RWPE1 (cell line): ENCODE results near the gene COPA.
"Not testable (repeated sequence)": the region's sequence is repeated elsewhere in the genome, so short reads cannot be mapped to it uniquely, and the experiment has no call there.

Experiments
- CTCF ChIA-PET: fragments of 350-600 bp; sonication (Branson Sonifier 250); formaldehyde crosslinking; extraction: SDS; loops from one replicate; lab custom pipeline; 2021; lab: Yijun Ruan, JAX
- POLR2A ChIA-PET: fragments of 400-600 bp; formaldehyde crosslinking; extraction: SDS; loops from one replicate; lab custom pipeline; 2020; ENCODE audit warnings: antibody characterized with exemption; ENCODE audit not compliant: low non-redundant PET; lab: Yijun Ruan, JAX
- DNase-seq: peaks from one replicate; pipeline ENCODE4 v3.0.0; 2012; ENCODE audit warnings: low spot score
- H3K27ac ChIP-seq: fragments of 450-650 bp; 2 replicates; pipeline ENCODE4 v1.5.1; 2017
- TF ChIP-seq, protein P1 (sequence below): fragments of 450-650 bp; conservative IDR thresholded peaks from 2 replicates; pipeline ENCODE4 v1.5.1; 2017; ENCODE audit warnings: low read depth, mild to moderate bottlenecking

Gene COPA

DNA sequence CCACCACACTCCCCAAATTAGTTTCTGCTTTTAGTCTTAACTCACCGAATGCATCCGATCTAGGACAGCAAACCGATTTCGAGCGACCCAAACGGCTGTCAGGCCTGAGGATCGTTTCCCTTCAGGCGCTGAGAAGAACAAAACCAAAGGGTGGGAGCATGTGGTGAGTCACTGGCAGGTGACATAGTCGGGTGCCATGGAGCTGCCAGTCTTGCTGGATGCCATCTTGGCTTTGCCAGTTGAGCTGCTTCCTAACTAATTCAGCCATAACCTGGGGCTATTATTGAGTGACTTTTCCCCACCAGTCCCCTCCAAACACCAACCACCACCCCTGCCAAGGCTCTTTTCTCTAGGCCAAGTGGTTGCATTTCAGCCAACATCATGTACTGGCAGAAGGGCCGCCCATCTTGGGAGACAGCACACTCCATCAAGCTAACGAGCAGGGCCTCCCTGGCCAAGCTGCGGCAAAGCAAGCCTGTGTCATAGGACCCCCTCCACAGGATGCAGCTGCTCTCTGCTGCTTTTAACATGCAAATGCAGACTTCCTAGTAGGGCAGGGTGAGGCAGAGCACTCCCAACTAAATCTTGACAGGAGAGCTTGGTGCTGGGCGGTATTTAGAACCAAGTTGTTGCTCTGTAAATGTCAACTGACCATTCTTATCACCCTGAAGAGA is 35.8 kb downstream of the COPA start:
- H3K27ac ChIP-seq: no peak overlapping the region
- POLR2A ChIA-PET: no interaction called here
- TF ChIP-seq, protein P1, sequence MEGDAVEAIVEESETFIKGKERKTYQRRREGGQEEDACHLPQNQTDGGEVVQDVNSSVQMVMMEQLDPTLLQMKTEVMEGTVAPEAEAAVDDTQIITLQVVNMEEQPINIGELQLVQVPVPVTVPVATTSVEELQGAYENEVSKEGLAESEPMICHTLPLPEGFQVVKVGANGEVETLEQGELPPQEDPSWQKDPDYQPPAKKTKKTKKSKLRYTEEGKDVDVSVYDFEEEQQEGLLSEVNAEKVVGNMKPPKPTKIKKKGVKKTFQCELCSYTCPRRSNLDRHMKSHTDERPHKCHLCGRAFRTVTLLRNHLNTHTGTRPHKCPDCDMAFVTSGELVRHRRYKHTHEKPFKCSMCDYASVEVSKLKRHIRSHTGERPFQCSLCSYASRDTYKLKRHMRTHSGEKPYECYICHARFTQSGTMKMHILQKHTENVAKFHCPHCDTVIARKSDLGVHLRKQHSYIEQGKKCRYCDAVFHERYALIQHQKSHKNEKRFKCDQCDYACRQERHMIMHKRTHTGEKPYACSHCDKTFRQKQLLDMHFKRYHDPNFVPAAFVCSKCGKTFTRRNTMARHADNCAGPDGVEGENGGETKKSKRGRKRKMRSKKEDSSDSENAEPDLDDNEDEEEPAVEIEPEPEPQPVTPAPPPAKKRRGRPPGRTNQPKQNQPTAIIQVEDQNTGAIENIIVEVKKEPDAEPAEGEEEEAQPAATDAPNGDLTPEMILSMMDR: no peak
- CTCF ChIA-PET: interaction anchor here (0.8 kb wide), 1 partner anchor 16 kb away, joined by 4 read pairs; no protein-coding TSS in a partner anchor
- no peak for DNase-seq

DNA sequence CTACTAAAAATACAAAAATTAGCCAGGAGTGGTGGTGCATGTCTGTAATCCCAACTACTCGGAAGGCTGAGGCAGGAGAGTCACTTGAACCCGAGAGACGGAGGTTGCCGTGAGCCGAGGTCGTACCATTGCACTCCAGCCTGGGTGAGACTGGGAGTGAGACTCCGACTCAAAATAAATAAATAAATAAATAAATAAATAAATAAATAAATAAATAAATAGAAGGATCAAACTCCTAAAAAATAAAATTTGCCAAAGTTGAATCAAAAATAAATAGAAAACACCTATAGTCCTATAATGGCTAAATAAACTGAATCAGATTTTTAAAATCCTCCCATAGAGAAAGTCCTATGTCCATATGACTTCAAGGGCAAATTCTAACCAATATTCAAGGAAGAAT is 42.9 kb downstream of the COPA start:
- TF ChIP-seq, protein P1: no peak
- CTCF ChIA-PET: interaction anchor here (1.6 kb wide), 1 partner anchor 9 kb away, joined by 6 read pairs; no protein-coding TSS in a partner anchor
- POLR2A ChIA-PET: no interaction called here
- no peak for DNase-seq
- no peak overlapping the region for H3K27ac ChIP-seq

DNA sequence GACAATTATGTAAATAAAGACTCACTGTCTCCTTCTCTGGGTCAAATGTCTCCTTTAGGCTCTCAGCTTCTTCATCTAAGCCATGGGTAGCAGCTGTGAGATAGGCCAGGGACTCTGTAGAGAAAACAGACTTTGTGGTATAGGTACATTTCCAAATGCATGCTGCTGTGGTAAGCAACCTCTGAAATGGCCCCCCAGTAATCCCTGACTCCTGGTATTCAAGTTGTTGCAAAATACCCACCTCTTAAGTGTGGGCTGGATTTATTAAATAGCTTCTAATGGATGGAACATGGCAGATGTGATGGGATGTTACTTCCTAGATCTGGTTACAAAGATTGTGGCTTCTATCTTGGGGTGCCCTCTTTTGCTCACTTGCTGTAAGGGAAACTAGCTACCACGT is 47.0 kb downstream of the COPA start:
- POLR2A ChIA-PET: no interaction called here

DNA sequence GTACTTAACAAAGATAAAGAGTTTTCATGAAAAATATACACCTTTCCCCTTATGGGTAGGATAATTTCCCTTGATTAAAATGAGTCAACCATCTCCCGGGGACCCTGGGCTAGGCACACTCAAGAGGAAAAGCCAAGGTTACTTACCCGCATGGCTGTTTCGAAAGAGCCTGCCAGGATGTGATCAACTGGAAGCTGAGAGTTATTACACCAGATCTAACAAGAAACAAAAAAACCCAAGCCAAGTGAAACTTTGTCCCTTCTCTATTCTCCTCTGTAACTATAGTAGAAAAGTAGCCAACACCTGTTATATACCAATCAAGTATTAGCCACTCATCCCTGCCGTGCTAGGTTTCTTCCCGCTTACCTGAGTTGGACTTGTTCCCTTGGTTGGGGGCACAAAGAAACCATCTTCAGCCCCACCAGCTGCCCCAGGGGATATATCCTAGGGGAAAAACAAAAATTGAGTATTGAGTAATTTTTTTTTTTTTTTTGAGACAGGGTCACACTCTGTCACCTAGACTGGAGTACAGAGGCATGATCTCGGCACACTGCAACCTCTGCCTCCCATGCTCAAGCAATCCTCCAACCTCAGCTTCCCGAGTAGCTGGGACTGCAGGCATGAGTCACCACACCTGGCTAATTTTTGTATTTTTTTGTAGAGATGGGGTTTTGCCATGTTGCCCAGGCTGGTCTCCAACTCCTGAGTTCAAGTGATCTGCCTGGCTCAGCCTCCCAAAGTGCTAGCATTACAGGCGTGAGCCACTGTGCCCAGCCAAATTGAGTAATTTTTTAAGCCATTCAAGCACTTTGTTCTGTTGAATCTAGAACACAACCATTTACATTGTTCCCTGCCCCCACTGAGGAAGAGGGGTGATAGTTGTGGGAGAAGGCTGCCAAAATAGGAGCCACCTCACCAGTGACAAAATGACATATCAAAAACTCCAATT is 49.8 kb downstream of the COPA start:
- H3K27ac ChIP-seq: no peak overlapping the region
- TF ChIP-seq, protein P1: no peak
- no peak for DNase-seq
- CTCF ChIA-PET: interaction anchor here (0.6 to 3.1 kb wide), 3 partner anchors 100 to 165 kb away, joined by 3 to 30 read pairs (median 4); no protein-coding TSS in a partner anchor
- POLR2A ChIA-PET: no interaction called here

More for the DNA sequence above, 47.0 kb downstream of the COPA start:
- TF ChIP-seq, protein P1: no peak
- CTCF ChIA-PET: no interaction called here
- H3K27ac ChIP-seq: no peak overlapping the region
- DNase-seq: no peak

DNA sequence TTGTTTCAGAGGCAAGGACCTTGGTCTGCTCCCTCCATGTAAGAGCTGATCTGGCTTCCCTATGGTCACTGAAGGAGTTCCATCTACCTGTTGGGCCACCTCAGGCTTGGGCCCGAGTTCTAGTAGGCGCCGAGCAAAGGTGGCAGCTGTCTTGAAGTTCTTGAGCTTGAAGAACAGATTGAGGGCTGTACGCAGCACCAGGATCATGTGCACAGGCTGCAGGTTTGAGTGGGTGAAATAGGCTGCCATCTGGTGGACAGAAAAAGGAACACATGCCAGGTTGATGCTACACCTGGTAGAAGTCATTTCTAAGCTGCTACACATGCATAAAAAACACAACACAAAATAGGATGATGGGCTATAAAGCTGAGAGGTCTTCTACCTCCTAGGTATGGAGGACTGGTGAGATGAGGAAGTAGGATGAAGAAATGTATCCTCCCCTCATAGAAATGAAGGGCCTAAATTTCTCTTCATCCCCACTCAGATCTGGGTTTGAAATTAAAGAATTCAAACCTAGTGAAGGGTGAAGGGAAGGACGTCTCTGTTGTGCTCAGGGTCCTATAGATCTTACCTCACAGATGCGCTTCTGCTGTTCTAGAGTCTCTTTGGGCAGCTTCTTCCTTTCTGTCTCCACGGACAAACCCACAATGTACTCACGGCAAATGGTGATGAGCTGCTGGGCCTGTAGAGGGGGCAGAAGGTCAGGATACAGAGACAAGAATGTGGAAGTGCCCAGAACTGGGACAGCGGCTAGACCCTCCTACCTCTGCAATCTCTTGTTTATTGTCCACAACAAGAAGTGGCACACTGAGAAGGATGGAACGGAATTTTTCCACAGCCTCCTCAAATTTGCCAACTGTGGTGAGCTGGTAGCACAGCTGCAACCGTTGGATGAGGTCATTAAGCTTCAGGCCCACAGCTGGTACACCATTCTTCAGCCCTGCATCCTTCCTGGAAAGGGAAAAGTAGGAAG is 51.5 kb downstream of the COPA start:
- CTCF ChIA-PET: interaction anchor here (0.5 to 3.1 kb wide), 38 partner anchors 8 to 1812 kb away, joined by 3 to 30 read pairs (median 4); partner anchors contain the start of gene IGSF8
- TF ChIP-seq, protein P1: peak; percentile 82
- POLR2A ChIA-PET: interaction anchor here (0.5 kb wide), 1 partner anchor 55 kb away, joined by 5 read pairs; no protein-coding TSS in a partner anchor
- DNase-seq: peak; percentile 71
- H3K27ac ChIP-seq: no peak overlapping the region

DNA sequence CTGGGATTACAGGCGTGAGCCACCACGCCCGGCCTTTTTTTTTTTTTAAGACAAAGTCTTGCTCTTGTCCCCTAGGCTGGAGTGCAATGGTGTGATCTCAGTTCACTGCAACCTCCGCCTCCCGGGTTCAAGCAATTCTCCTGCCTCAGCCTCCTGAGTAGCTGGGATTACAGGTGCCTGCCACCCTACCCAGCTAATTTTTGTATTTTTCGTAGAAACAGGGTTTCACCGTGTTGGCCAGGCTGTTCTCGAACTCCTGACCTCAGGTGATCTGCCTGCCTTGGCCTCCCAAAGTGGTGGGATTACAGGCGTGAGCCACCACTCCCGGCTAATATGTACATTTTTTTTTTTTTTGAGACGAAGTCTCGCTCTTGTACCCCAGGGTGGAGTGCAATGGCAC is 55.3 kb downstream of the COPA start:
- H3K27ac ChIP-seq, DNase-seq, POLR2A ChIA-PET: not testable (repeated sequence)
- CTCF ChIA-PET: interaction anchor here (0.8 to 2.3 kb wide), 2 partner anchors 22 to 186 kb away, joined by 4 to 8 read pairs; no protein-coding TSS in a partner anchor
